DND-41 (cell line): ENCODE measurements around the gene PLCG1.

Experiments used
- ATAC-seq: fragments of 200-7000 bp; cut with Tn5 transposase; 3 replicates; pipeline ENCODE4 v1.9.1; 2021; ENCODE audit warnings: low read depth; ENCODE audit not compliant: insufficient read depth
- DNase-seq: peaks from one replicate; pipeline ENCODE4 v3.0.0-alpha.2; 2020
- H2AFZ ChIP-seq: 2 replicates; pipeline ENCODE4 v1.6.0; 2012; ENCODE audit warnings: low read depth, low read length
- H3K27ac ChIP-seq: 2 replicates; pipeline ENCODE4 v1.5.1; 2012; ENCODE audit warnings: low read length, inconsistent platforms
- H3K27me3 ChIP-seq: fragments of 200-600 bp; sonication (generic); 2 replicates; pipeline ENCODE4 v1.6.0; 2012; ENCODE audit warnings: low read length, mild to moderate bottlenecking, inconsistent platforms; ENCODE audit not compliant: insufficient read depth, poor library complexity
- H3K36me3 ChIP-seq: 2 replicates; pipeline ENCODE4 v1.5.1; 2012; ENCODE audit warnings: low read length, inconsistent platforms; ENCODE audit not compliant: insufficient read depth
- H3K4me1 ChIP-seq: 2 replicates; pipeline ENCODE4 v1.5.1; 2012; ENCODE audit warnings: mild to moderate bottlenecking, low read length; ENCODE audit not compliant: insufficient read depth
- H3K4me2 ChIP-seq: 2 replicates; pipeline ENCODE4 v1.6.0; 2012; ENCODE audit warnings: mild to moderate bottlenecking, moderate library complexity, low read length, inconsistent platforms; ENCODE audit not compliant: insufficient read depth
- H3K4me3 ChIP-seq, 2 experiments: fragments of 200-600 bp in 1 of 2; shearing (Covaris generic) in 1 of 2; 2 replicates each; pipeline ENCODE4 v1.5.1; 2012 to 2016; ENCODE audit warnings: inconsistent platforms in 2 of 2, low read length in 2 of 2, mild to moderate bottlenecking in 2 of 2, low read depth in 1 of 2, moderate library complexity in 1 of 2
- H3K79me2 ChIP-seq: 2 replicates; pipeline ENCODE4 v1.6.0; 2012; ENCODE audit warnings: low read length, inconsistent platforms; ENCODE audit not compliant: insufficient read depth
- H3K9ac ChIP-seq: 2 replicates; pipeline ENCODE4 v1.6.0; 2012; ENCODE audit warnings: low read depth, mild to moderate bottlenecking, inconsistent platforms, low read length, moderate library complexity
- H3K9me3 ChIP-seq: 2 replicates; pipeline ENCODE4 v1.5.1; 2012; ENCODE audit warnings: low read length, moderate library complexity, mild to moderate bottlenecking, inconsistent platforms; ENCODE audit not compliant: insufficient read depth, severe bottlenecking
- H4K20me1 ChIP-seq: 2 replicates; pipeline ENCODE4 v1.6.0; 2012; ENCODE audit warnings: low read length; ENCODE audit not compliant: insufficient read depth
- EZH2 ChIP-seq: IDR thresholded peaks from 3 replicates; pipeline ENCODE4 v1.6.1; 2012; ENCODE audit warnings: borderline replicate concordance, low read depth, mild to moderate bottlenecking, moderate library complexity, low read length, inconsistent platforms; ENCODE audit not compliant: severe bottlenecking
- TF ChIP-seq, protein P1 (sequence below): IDR thresholded peaks from 2 replicates; pipeline ENCODE4 v1.5.1; 2012; ENCODE audit warnings: borderline replicate concordance, low read length, moderate library complexity, mild to moderate bottlenecking; ENCODE audit not compliant: poor library complexity, severe bottlenecking; ENCODE audit errors: extremely low read depth

Gene PLCG1

DNA sequence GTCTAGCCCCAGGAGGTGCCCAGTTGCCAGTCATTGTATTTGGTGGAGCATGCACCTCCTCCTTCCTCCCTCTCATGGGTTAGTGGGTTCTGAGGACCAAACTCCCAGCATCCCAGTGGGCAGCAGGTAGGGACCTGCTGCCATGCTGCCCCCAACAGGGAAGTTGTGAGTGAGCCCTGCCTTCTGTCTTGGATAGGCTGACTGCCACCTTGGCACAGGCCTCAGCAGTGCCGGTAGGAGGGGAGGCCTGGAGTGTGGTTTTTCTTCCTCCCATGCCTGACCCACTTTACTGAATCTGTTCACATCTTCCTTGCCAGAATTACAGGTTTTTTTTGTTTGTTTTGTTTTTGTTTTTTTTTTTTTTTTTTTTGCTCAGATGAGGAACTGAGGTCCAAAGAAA is 24.5 kb downstream of the PLCG1 start:
- Histone ChIP-seq H3K9me3 (no peaks in the 10 kb centered on the region), H3K4me1 (peaks cover 14% of the 10 kb centered on the region), H3K36me3 (peaks cover 96% of the 10 kb centered on the region), H3K79me2 (peaks cover 45% of the 10 kb centered on the region), H3K27me3 (no peaks in the 10 kb centered on the region), H4K20me1 (peaks cover 94% of the 10 kb centered on the region), H2AFZ (no peak overlapping the region), H3K9ac (no peak overlapping the region), H3K27ac (no peak overlapping the region), H3K4me3 (no peak overlapping the region), H3K4me2 (no peak overlapping the region)
- DNase-seq (no peak), ATAC-seq (no peak)
- TF ChIP-seq, protein P1, sequence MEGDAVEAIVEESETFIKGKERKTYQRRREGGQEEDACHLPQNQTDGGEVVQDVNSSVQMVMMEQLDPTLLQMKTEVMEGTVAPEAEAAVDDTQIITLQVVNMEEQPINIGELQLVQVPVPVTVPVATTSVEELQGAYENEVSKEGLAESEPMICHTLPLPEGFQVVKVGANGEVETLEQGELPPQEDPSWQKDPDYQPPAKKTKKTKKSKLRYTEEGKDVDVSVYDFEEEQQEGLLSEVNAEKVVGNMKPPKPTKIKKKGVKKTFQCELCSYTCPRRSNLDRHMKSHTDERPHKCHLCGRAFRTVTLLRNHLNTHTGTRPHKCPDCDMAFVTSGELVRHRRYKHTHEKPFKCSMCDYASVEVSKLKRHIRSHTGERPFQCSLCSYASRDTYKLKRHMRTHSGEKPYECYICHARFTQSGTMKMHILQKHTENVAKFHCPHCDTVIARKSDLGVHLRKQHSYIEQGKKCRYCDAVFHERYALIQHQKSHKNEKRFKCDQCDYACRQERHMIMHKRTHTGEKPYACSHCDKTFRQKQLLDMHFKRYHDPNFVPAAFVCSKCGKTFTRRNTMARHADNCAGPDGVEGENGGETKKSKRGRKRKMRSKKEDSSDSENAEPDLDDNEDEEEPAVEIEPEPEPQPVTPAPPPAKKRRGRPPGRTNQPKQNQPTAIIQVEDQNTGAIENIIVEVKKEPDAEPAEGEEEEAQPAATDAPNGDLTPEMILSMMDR = no peak
- TF ChIP-seq EZH2 = no peak

- no peak for DNase-seq
- Histone ChIP-seq H3K27me3 (no peaks in the 10 kb centered on the region), H3K4me3 (no peak overlapping the region), H3K79me2 (peaks cover 40% of the 10 kb centered on the region), H3K27ac (no peak overlapping the region), H3K36me3 (peaks cover 100% of the 10 kb centered on the region), H3K4me2 (no peak overlapping the region), H4K20me1 (peaks cover 94% of the 10 kb centered on the region), H3K9ac (no peak overlapping the region), H3K4me1 (peaks cover 9% of the 10 kb centered on the region), H2AFZ (no peak overlapping the region), H3K9me3 (no peaks in the 10 kb centered on the region)
- no peak for ATAC-seq
- TF ChIP-seq, protein P1 = no peak
- no peak for TF ChIP-seq EZH2
Measured at GRCh38 chr20:41162396-41162795, 25.1 kb downstream of the PLCG1 start.

GRCh38 chr20:41163821-41164220 is 26.5 kb downstream of the PLCG1 start:
- Histone ChIP-seq H3K36me3 (peaks cover 100% of the 10 kb centered on the region), H3K79me2 (peaks cover 26% of the 10 kb centered on the region), H3K27me3 (no peaks in the 10 kb centered on the region), H3K9ac (no peak overlapping the region), H3K4me3 (no peak overlapping the region), H3K9me3 (no peaks in the 10 kb centered on the region), H3K4me1 (no peaks in the 10 kb centered on the region), H3K4me2 (no peak overlapping the region), H3K27ac (no peak overlapping the region), H2AFZ (no peak overlapping the region), H4K20me1 (peaks cover 93% of the 10 kb centered on the region)
- DNase-seq (no peak), ATAC-seq (no peak)
- TF ChIP-seq EZH2 = no peak
- TF ChIP-seq, protein P1 = no peak
